WTC11 (cell line): ENCODE results near the gene MAP1S. TPM values are rescaled to one million over a fixed set of nuclear protein-coding genes. Genes with fewer than 3 reads are reported as not detected.

Source experiments
- ATAC-seq: fragments of 200-7000 bp; cut with Tn5 transposase; 2 replicates; pipeline ENCODE4 v1.10.0; 2021; ENCODE audit warnings: mild to moderate bottlenecking, moderate library complexity
- CTCF ChIA-PET: fragments of 300-600 bp; sonication (Branson Sonifier 250); formaldehyde crosslinking; loops from one replicate; lab custom pipeline; 2021; ENCODE audit warnings: antibody characterized with exemption; lab: Charles Lee
- POLR2A ChIA-PET: fragments of 350-600 bp; sonication (Branson Sonifier 250); formaldehyde crosslinking; loops from one replicate; lab custom pipeline; 2021; ENCODE audit warnings: antibody characterized with exemption; lab: Charles Lee
- DNase-seq: peaks from one replicate; pipeline ENCODE4 v3.0.0; 2021; ENCODE audit warnings: low spot score
- H3K27ac Mint-ChIP-seq: 2 replicates; pipeline ENCODE4 v1.8.0; 2021; ENCODE audit warnings: mixed read lengths
- H3K27me3 Mint-ChIP-seq: 2 replicates; pipeline ENCODE4 v1.8.0; 2021; ENCODE audit warnings: low read depth, mild to moderate bottlenecking, moderate library complexity, mixed read lengths
- H3K36me3 Mint-ChIP-seq: 2 replicates; pipeline ENCODE4 v1.8.0; 2021; ENCODE audit warnings: mixed read lengths
- H3K4me1 Mint-ChIP-seq: 2 replicates; pipeline ENCODE4 v1.8.0; 2022; ENCODE audit warnings: mixed read lengths
- H3K4me3 Mint-ChIP-seq: 2 replicates; pipeline ENCODE4 v1.8.0; 2021; ENCODE audit warnings: mild to moderate bottlenecking, moderate library complexity, mixed read lengths
- H3K9me3 Mint-ChIP-seq: 2 replicates; pipeline ENCODE4 v1.8.0; 2021; ENCODE audit warnings: mixed read lengths
- ATF6 ChIP-seq: sonication (generic); formaldehyde crosslinking; IDR thresholded peaks from 2 replicates; pipeline ENCODE4 v1.8.1; 2023; ENCODE audit warnings: mild to moderate bottlenecking, missing genetic modification reagents
- CDX4 ChIP-seq: fragments of 250-450 bp; sonication (Bioruptor Pico); IDR thresholded peaks from 2 replicates; pipeline ENCODE4 v1.9.0; 2021; ENCODE audit warnings: moderate library complexity, mild to moderate bottlenecking, inconsistent platforms, borderline replicate concordance
- FOXK1 ChIP-seq: sonication (generic); formaldehyde crosslinking; IDR thresholded peaks from 2 replicates; pipeline ENCODE4 v1.8.0; 2022; ENCODE audit warnings: mild to moderate bottlenecking, moderate library complexity, missing genetic modification reagents
- FOXP1 ChIP-seq: sonication (generic); formaldehyde crosslinking; IDR thresholded peaks from 2 replicates; pipeline ENCODE4 v1.8.0; 2022; ENCODE audit warnings: missing genetic modification reagents, mild to moderate bottlenecking, moderate library complexity, borderline replicate concordance
- IRF2 ChIP-seq: sonication (generic); formaldehyde crosslinking; IDR thresholded peaks from 2 replicates; pipeline ENCODE4 v1.8.0; 2022; ENCODE audit warnings: low read depth, missing genetic modification reagents, borderline replicate concordance
- NFYB ChIP-seq: sonication (generic); formaldehyde crosslinking; conservative IDR thresholded peaks from 2 replicates; pipeline ENCODE4 v1.8.0; 2022; ENCODE audit warnings: low read depth, missing genetic modification reagents
- SOX15 ChIP-seq: fragments of 250-450 bp; sonication (Bioruptor Pico); IDR thresholded peaks from 2 replicates; pipeline ENCODE4 v1.9.0; 2021; ENCODE audit warnings: mild to moderate bottlenecking
- TEAD4 ChIP-seq: sonication (generic); formaldehyde crosslinking; IDR thresholded peaks from 2 replicates; pipeline ENCODE4 v1.8.0; 2022; ENCODE audit warnings: mild to moderate bottlenecking, missing genetic modification reagents
- TP53 ChIP-seq: sonication (generic); formaldehyde crosslinking; IDR thresholded peaks from 2 replicates; pipeline ENCODE4 v1.8.1; 2023; ENCODE audit warnings: mild to moderate bottlenecking, missing genetic modification reagents
- USF2 ChIP-seq: sonication (generic); formaldehyde crosslinking; IDR thresholded peaks from 2 replicates; pipeline ENCODE4 v1.8.1; 2023; ENCODE audit warnings: mild to moderate bottlenecking, missing genetic modification reagents, moderate library complexity
- ZNF219 ChIP-seq: sonication (generic); formaldehyde crosslinking; IDR thresholded peaks from 2 replicates; pipeline ENCODE4 v1.8.0; 2023; ENCODE audit warnings: missing genetic modification reagents, mild to moderate bottlenecking, borderline replicate concordance
- ZNF317 ChIP-seq: sonication (generic); formaldehyde crosslinking; IDR thresholded peaks from 2 replicates; pipeline ENCODE4 v1.8.1; 2023; ENCODE audit warnings: low read depth, mild to moderate bottlenecking, moderate library complexity, missing genetic modification reagents, borderline replicate concordance
- ZNF423 ChIP-seq: fragments of 250-450 bp; sonication (Bioruptor Pico); IDR thresholded peaks from 2 replicates; pipeline ENCODE4 v2.1.2; 2022; ENCODE audit warnings: mild to moderate bottlenecking, moderate library complexity
- ZNF425 ChIP-seq: fragments of 250-450 bp; sonication (Bioruptor Pico); conservative IDR thresholded peaks from 2 replicates; pipeline ENCODE4 v1.9.0; 2021; ENCODE audit warnings: mild to moderate bottlenecking
- ZNF532 ChIP-seq: fragments of 250-450 bp; sonication (Bioruptor Pico); IDR thresholded peaks from 2 replicates; pipeline ENCODE4 v1.9.0; 2021; ENCODE audit warnings: mild to moderate bottlenecking, borderline replicate concordance
- ZNF671 ChIP-seq: fragments of 250-450 bp; sonication (Bioruptor Pico); IDR thresholded peaks from 2 replicates; pipeline ENCODE4 v1.8.0; 2021; ENCODE audit warnings: mild to moderate bottlenecking
- total RNA-seq: library from RNA; stranded (reverse); gene quantifications from 3 replicates; pipeline ENCODE4 v1.2.3, GENCODE V29; 2021

Gene MAP1S
- total RNA-seq, 1 experiment from 2014 or later: 120 TPM

GRCh38 chr19:17754634-17755442, 35.6 kb downstream of the MAP1S start:
- Mint-ChIP-seq H3K9me3 (no peaks in the 10 kb centered on the region), H3K27me3 (no peaks in the 10 kb centered on the region; the same call in 1 of the 2 replicates), H3K4me1 (peaks cover 25% of the 10 kb centered on the region)
- DNase-seq: no peak
- POLR2A ChIA-PET: no interaction called here
- TF ChIP-seq ZNF317 (no peak), FOXK1 (CRISPR knock-in tag) (no peak), IRF2 (CRISPR knock-in tag) (no peak), ZNF671 (CRISPR knock-in tag) (no peak), FOXP1 (CRISPR knock-in tag) (no peak), ZNF425 (CRISPR knock-in tag) (no peak), TEAD4 (CRISPR knock-in tag) (no peak), ATF6 (no peak), TP53 (CRISPR knock-in tag) (no peak), ZNF423 (no peak), ZNF219 (CRISPR knock-in tag) (no peak), NFYB (no peak), CDX4 (no peak), USF2 (CRISPR knock-in tag) (no peak), SOX15 (CRISPR knock-in tag) (no peak), ZNF532 (CRISPR knock-in tag) (no peak)
- TF ChIP-seq, all 79 proteins: peak for 0
- Mint-ChIP-seq H3K4me3 (no peak overlapping the region), H3K27ac (peak overlapping the region; percentile 30), H3K36me3 (peaks cover 2% of the 10 kb centered on the region; the same call in 1 of the 2 replicates)
- no peak; the same call in 1 of the 2 replicates for ATAC-seq
- CTCF ChIA-PET: interaction anchor here (0.6 to 3.4 kb wide), 12 partner anchors 12 to 259 kb away, joined by 3 to 48 read pairs (median 7); partner anchors contain the start of genes B3GNT3 and MAP1S
